ENCODE measurements around the gene MSI2. TPM values are rescaled to one million over a fixed set of nuclear protein-coding genes. Genes with fewer than 3 reads are reported as not detected.

Gene MSI2
- total RNA-seq, 6 experiments from 2014 or later: 12.0 to 22.6 (median 19.4) TPM

DNA sequence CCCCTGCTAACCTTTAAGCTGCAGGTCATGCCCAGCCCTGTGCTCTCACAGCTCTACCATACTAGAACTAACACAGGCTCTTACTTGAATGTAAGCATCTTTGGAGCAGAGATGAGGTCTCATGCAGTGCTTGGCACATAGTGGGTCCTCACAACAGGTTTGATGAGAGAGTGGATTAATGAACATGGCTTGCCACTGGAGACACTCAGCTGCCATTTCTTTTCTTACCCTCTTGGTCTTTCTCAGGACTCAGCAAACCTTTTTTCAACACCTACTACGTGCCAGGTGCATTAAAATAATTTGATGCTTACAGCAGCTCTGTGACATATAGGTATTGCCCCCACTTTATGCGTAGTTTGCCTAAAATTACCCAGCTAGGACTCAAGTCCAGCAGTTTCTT lies 133.2 kb downstream of the MSI2 start:
- Histone ChIP-seq H3K27me3 (no peaks in the 10 kb centered on the region), H3K9me3 (peaks cover 0 to 7% (median 0%) of the 10 kb centered on the region in 4 donors), H3K27ac (no peak overlapping the region), H3K4me3 (no peak overlapping the region), H3K36me3 (no peaks in the 10 kb centered on the region), H3K4me1 (no peaks in the 10 kb centered on the region)
- intact Hi-C loops (cut with DNase I): no loop called here
- WGBS (ENCODE audit: insufficient coverage, low coverage, low lambda C conversion rate, missing lambda C conversion rate): 50% methylated on average over 2 of the region's 2 CpGs
- ATAC-seq (no peak), DNase-seq (no peak)
- TF ChIP-seq, protein P1, sequence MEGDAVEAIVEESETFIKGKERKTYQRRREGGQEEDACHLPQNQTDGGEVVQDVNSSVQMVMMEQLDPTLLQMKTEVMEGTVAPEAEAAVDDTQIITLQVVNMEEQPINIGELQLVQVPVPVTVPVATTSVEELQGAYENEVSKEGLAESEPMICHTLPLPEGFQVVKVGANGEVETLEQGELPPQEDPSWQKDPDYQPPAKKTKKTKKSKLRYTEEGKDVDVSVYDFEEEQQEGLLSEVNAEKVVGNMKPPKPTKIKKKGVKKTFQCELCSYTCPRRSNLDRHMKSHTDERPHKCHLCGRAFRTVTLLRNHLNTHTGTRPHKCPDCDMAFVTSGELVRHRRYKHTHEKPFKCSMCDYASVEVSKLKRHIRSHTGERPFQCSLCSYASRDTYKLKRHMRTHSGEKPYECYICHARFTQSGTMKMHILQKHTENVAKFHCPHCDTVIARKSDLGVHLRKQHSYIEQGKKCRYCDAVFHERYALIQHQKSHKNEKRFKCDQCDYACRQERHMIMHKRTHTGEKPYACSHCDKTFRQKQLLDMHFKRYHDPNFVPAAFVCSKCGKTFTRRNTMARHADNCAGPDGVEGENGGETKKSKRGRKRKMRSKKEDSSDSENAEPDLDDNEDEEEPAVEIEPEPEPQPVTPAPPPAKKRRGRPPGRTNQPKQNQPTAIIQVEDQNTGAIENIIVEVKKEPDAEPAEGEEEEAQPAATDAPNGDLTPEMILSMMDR (IDR thresholded peaks at IDR 0.05): no peak
- no peak for TF ChIP-seq POLR2A (IDR thresholded peaks at IDR 0.05)

DNA sequence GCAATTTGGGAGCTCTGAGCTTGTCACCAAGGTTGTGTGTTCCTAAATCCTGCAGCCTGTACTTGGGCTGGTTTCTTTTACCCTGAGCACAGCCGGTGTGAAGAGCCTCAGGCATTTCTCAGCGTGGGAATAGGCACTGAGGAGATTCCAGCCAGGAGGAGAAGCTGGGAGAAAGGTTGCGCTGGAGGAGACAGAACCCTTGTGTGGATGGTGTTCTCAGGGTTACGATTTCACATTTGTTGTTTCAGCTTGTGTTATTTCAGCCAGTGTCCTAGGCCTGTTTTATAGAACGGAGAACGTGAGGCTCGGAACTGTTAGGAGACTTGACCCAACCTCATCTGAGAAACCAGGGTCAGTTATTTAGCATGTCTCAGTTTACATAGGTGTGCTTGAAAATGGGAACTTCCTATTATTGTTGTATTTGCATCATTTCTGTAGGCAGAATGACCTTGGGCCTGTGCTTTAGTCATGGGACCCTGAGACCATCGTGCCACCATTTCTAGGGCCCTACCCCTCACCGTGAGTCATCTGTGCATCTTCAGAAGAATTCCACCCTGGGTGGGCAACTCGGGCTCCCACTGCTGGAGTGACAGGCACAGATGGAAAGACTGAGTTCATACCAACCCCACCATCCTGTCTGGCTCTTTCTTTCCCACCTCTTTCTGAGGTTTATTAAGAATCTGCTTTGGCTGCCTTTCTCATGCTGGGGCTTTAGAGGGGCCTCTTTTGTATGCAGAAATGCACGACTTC lies 134.9 kb downstream of the MSI2 start:
- Histone ChIP-seq H3K9me3 (peaks cover 0 to 7% (median 0%) of the 10 kb centered on the region in 4 donors), H3K27me3 (no peaks in the 10 kb centered on the region), H3K4me1 (no peaks in the 10 kb centered on the region), H3K27ac (no peak overlapping the region), H3K36me3 (no peaks in the 10 kb centered on the region), H3K4me3 (no peak overlapping the region)
- DNase-seq (no peak), ATAC-seq (no peak)
- intact Hi-C loops (cut with DNase I): no loop called here
- WGBS (ENCODE audit: insufficient coverage, low coverage, low lambda C conversion rate, missing lambda C conversion rate): 95% methylated on average over 5 of the region's 11 CpGs
- TF ChIP-seq, protein P1 (IDR thresholded peaks at IDR 0.05): no peak
- TF ChIP-seq POLR2A (IDR thresholded peaks at IDR 0.05): no peak

DNA sequence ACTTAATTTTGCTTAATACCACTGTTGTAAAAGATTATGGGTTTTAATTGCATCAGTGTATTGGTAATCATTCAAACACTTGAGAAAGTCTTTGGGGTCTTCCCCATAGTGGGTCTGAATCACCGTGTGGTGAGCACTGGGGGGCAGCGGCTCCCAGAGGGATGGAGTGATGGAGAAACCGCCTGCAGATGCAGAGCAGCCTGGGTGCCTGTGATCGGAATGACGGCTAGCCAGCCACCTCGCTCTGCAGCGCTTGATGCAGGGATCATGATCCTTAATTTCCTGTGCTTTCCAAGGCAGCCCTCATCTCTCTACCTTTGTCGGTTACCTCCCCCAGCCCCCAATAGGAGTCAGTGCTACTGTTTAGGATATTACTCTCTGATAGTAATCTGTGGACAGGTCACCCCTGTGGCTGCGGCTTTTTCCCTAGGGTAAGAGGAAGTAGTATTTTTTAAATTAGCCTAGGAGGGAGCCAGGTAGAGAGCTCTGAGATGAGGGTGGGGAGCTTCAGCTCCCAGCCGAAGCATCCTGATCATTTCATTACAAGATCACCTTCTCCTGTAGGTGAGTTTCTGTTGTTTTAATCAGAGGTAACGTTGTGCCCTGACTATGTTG lies 135.6 kb downstream of the MSI2 start:
- Histone ChIP-seq H3K27ac (no peak overlapping the region), H3K9me3 (peaks cover 0 to 7% (median 0%) of the 10 kb centered on the region in 4 donors), H3K4me3 (no peak overlapping the region), H3K27me3 (no peaks in the 10 kb centered on the region), H3K36me3 (no peaks in the 10 kb centered on the region), H3K4me1 (no peaks in the 10 kb centered on the region)
- no peak for TF ChIP-seq POLR2A (IDR thresholded peaks at IDR 0.05)
- TF ChIP-seq, protein P1 (IDR thresholded peaks at IDR 0.05): no peak
- no peak for ATAC-seq
- WGBS (ENCODE audit: insufficient coverage, low coverage, low lambda C conversion rate, missing lambda C conversion rate): 77% methylated on average over 2 of the region's 11 CpGs
- intact Hi-C loops (cut with DNase I): no loop called here
- no peak for DNase-seq

DNA sequence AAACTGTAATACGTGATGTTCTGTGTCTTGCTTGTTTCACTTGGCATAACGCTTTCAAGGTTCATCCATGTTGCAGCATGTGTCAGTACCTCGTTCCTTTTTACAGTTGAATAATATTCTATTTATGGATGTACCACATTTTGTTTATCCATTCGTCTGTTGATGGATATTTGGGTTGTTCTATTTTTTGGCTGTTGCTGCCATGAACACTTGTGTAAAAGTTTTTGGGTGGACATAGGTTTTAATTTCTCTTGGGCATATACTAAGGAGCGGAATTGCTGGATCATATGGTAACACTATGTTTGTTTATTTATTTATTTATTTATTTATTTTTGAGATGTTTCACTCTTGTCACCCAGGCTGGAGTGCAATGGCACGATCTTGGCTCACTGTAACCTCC lies 137.0 kb downstream of the MSI2 start:
- Histone ChIP-seq H3K27ac (no peak overlapping the region), H3K4me3 (no peak overlapping the region), H3K36me3 (no peaks in the 10 kb centered on the region), H3K4me1 (no peaks in the 10 kb centered on the region), H3K9me3 (no peaks in the 10 kb centered on the region), H3K27me3 (no peaks in the 10 kb centered on the region)
- TF ChIP-seq, protein P1 (IDR thresholded peaks at IDR 0.05): no peak
- TF ChIP-seq POLR2A (IDR thresholded peaks at IDR 0.05): no peak
- ATAC-seq: no peak
- WGBS (ENCODE audit: insufficient coverage, low coverage, low lambda C conversion rate, missing lambda C conversion rate): 94% methylated on average over 6 of the region's 6 CpGs
- no peak for DNase-seq
- intact Hi-C loops (cut with DNase I): no loop called here

Measured in right lobe of liver (tissue), 6 donors.